Activated naive CD8-positive, alpha-beta T cell treated with anti-CD3 and anti-CD28 coated beads for 36 hours (primary cell): ENCODE results near the gene LCN15. TPM values are rescaled to one million over a fixed set of nuclear protein-coding genes. Genes with fewer than 3 reads are reported as not detected.
"Not testable (repeated sequence)": the region's sequence is repeated elsewhere in the genome, so short reads cannot be mapped to it uniquely, and the experiment has no call there.

Source experiments
- DNase-seq: peaks from one replicate; pipeline ENCODE4 v3.0.0; 2021
- H3K27ac Mint-ChIP-seq: one replicate; pipeline ENCODE4 v1.8.0; 2022; ENCODE audit warnings: mild to moderate bottlenecking, moderate library complexity, mixed read lengths
- H3K27me3 Mint-ChIP-seq: one replicate; pipeline ENCODE4 v1.8.0; 2022; ENCODE audit warnings: mild to moderate bottlenecking, mixed read lengths
- H3K36me3 Mint-ChIP-seq: one replicate; pipeline ENCODE4 v1.8.0; 2021; ENCODE audit warnings: mild to moderate bottlenecking, mixed read lengths
- H3K4me1 Mint-ChIP-seq: one replicate; pipeline ENCODE4 v1.8.0; 2021; ENCODE audit warnings: mixed read lengths
- H3K4me3 Mint-ChIP-seq: one replicate; pipeline ENCODE4 v1.8.0; 2022; ENCODE audit warnings: mild to moderate bottlenecking, moderate library complexity, mixed read lengths
- H3K9me3 Mint-ChIP-seq: one replicate; pipeline ENCODE4 v1.8.0; 2022; ENCODE audit warnings: mixed read lengths
- total RNA-seq, 2 experiments: library from RNA; stranded (reverse); gene quantifications; one replicate each; pipeline ENCODE4 v1.2.3, GENCODE V29; 2021

The LCN15 gene
- total RNA-seq, 2 experiments from 2014 or later = not detected

DNA sequence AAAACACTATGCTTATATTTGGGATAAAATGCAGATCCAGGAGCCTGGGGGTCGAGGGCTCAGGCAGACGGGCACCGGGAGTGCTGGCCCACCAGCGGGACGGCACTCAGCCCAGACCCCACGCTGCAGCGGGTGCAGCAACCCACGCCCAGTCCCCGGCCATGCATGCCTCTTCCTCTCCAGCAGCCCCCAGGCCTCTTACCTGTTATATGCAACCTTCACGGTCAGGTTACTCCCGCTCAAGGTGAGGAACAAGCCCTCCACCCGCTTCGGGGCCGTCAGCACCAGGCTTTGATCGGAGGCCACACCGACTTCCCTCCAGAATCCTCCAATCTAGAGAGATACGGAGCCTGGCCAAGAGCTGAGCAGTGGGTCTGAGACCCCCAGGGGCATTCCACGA, 7.5 kb downstream of the LCN15 start:
- DNase-seq = no peak
- H3K4me1 Mint-ChIP-seq = peaks cover 2% of the 10 kb centered on the region
- H3K4me3 Mint-ChIP-seq = no peak overlapping the region
- H3K36me3 Mint-ChIP-seq = peaks cover 8% of the 10 kb centered on the region
- no peak overlapping the region for H3K27ac Mint-ChIP-seq
- H3K9me3 Mint-ChIP-seq = peaks cover 16% of the 10 kb centered on the region
- peaks cover 27% of the 10 kb centered on the region for H3K27me3 Mint-ChIP-seq

DNA sequence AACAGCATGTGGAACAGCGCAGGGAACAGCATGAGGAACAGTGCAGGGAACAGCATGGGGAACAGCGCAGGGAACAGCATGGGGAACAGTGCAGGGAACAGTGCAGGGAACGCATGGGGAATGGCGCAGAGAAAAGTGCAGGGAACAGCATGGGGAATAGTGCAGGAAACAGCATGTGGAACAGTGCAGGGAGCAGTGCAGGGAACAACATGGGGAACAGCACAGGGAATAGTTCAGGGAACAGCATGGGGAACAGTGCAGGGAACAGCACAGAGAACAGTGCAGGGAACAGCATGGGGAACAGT, 8.2 kb downstream of the LCN15 start:
- H3K4me3 Mint-ChIP-seq = no peak overlapping the region
- H3K27me3 Mint-ChIP-seq = peaks cover 23% of the 10 kb centered on the region
- no peak overlapping the region for H3K27ac Mint-ChIP-seq
- H3K36me3 Mint-ChIP-seq = peaks cover 8% of the 10 kb centered on the region
- DNase-seq = no peak
- H3K4me1 Mint-ChIP-seq = peaks cover 2% of the 10 kb centered on the region
- peaks cover 21% of the 10 kb centered on the region for H3K9me3 Mint-ChIP-seq

DNA sequence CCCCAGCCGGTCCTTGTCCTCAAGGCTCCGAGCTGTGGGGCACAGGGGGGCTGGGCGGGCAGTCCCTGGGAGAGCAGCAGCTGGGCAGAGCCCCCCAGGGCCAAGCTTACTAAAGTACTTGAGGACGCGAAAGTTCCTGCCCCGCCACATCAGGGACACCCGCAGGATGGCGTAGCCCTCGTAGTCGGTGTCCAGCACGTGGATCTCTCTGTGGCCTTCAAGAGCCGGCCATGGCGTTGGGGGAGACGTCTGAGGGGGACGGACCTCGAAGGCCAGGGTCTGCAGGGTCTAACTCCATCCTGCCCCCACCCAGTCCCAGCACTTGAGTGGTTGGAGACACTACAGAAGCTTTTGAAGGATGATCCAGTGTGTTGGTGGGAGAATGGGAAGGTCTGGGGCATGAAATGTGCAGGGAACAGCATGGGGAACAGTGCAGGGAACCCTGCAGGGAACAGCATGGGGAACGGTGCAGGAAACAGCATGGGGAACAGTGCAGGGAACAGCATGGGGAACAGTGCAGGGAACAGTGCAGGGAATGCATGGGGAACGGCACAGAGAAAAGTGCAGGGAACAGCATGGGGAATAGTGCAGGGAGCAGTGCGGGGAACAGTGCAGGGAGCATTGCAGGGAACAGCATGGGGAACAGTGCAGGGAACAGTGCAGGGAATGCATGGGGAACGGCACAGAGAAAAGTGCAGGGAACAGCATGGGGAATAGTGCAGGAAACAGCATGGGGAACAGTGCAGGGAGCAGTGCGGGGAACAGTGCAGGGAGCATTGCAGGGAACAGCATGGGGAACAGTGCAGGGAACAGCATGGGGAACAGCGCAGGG, 8.8 kb downstream of the LCN15 start:
- Mint-ChIP-seq H3K9me3 (peaks cover 24% of the 10 kb centered on the region), H3K27me3 (peaks cover 29% of the 10 kb centered on the region)
- not testable (repeated sequence) for H3K4me1 Mint-ChIP-seq, H3K4me3 Mint-ChIP-seq, H3K27ac Mint-ChIP-seq, H3K36me3 Mint-ChIP-seq, DNase-seq

DNA sequence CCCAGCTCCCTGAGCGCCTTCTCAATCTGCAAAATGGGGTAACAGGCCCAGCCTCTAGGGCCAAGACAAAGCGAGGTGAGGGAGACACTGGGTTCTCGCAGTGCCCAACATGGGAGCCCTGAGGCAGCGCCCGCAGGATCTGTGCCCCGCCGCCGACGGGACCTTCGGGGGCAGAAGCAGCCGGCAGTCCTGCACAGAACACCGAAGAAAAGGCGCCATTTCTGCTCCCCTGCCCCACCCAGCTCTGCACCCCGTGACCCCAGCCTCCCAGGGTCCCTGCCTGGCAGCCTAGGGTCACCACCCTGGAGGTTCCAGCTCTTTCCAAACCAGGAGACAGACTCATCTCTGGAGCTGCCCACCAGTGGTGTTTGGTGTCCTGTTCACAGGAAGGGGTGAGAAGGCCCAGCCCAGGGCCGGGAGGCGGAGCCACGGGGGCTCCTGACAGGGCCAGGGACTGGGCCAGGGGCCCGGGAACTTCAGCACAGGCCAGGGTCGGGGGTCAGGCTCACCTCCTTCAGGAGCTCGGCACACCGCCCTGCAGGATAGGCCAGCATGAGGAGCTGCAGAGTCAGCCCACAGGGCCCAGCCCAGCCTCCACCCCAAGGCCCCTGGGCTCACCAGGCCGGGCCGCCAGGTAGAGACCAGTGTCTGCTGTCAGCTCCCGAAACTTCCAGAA, 9.6 kb downstream of the LCN15 start:
- H3K36me3 Mint-ChIP-seq = peaks cover 8% of the 10 kb centered on the region
- peaks cover 23% of the 10 kb centered on the region for H3K27me3 Mint-ChIP-seq
- DNase-seq = no peak
- peaks cover 3% of the 10 kb centered on the region for H3K4me1 Mint-ChIP-seq
- H3K9me3 Mint-ChIP-seq = peaks cover 24% of the 10 kb centered on the region
- no peak overlapping the region for H3K27ac Mint-ChIP-seq
- no peak overlapping the region for H3K4me3 Mint-ChIP-seq

DNA sequence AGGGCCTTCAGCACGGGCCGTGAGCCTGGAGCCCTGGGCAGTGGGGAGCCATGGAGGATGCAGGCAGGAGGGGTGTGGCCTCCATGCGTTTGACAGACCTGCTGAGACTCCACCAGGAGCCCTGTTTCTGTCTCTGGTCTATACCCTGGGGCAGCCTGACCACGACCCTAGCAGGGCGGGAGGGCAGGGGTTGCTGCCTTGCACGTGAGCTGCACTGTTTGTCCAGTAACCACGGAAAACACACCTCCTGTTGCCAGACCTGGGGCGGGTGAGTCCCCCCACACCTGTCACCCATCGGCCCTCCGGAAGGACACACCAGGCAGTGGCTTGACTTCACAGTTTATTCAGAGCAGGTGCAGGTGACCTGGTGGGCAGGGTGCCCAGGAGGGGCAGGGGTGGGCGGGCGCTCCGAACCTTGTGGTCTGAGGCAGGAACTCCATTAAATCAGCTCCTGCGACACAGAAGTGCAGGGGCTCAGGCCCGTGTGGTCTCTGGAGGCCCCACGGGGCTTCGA, 10.2 kb downstream of the LCN15 start:
- H3K9me3 Mint-ChIP-seq = peaks cover 24% of the 10 kb centered on the region
- H3K4me1 Mint-ChIP-seq = peaks cover 4% of the 10 kb centered on the region
- H3K4me3 Mint-ChIP-seq = no peak overlapping the region
- H3K27ac Mint-ChIP-seq = no peak overlapping the region
- peaks cover 8% of the 10 kb centered on the region for H3K36me3 Mint-ChIP-seq
- peaks cover 27% of the 10 kb centered on the region for H3K27me3 Mint-ChIP-seq
- no peak for DNase-seq

DNA sequence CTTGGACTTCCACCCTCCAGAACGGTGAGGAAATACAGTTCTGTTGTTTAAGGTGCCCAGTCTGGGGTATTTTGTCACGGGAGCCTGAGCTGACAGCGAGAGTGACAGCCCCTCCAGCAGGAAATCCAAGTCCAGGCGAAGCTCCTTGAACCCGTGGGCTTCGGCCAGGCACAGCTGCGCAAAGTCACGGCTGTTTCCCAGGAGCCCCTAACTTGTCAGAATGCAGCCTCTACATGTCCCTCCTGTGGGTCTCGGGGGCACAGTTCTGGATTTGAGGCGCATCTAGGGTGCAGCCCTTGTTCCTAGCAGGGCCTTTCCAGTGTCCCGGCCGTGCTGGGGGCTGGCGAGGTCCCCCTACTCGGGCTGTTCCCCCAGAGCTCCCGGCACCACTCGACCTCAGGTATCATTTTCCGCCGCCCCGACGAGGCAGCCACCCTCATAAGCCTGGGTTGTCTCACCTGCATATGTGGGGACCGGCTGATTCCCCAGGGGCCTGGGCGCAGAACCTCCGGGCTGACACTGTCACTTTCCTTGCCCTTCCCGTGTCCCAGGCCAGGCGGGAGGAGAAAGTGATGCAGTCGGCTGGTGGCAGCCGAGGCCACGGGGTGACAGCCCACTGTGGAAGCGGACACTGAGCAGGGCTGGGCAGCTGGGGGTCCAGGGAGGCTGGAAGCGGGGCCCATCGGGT, 10.8 kb downstream of the LCN15 start:
- Mint-ChIP-seq H3K4me1 (peaks cover 4% of the 10 kb centered on the region), H3K4me3 (no peak overlapping the region), H3K9me3 (peaks cover 24% of the 10 kb centered on the region), H3K36me3 (peaks cover 8% of the 10 kb centered on the region), H3K27me3 (peaks cover 27% of the 10 kb centered on the region), H3K27ac (no peak overlapping the region)
- DNase-seq = no peak

DNA sequence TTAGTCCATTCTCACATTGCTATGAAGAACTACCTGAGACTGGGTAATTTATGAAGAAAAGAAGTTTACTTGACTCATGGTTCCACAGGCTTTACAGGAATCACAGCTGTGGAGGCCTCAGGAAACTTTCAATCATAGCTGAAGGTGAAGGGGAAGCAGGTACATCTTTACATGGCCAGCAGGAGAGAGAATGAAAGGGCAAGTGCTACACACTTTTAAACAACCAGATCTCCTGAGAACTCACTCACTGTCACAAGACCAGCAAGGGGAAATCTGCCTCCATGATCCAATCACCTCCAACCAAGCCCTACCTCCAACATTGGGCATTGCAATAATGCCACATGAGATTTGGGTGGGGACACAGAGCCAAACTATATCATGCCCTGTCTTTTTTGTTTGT, 12.5 kb downstream of the LCN15 start:
- DNase-seq = no peak
- peaks cover 8% of the 10 kb centered on the region for H3K36me3 Mint-ChIP-seq
- H3K4me3 Mint-ChIP-seq = no peak overlapping the region
- H3K4me1 Mint-ChIP-seq = peaks cover 4% of the 10 kb centered on the region
- H3K27me3 Mint-ChIP-seq = peaks cover 36% of the 10 kb centered on the region
- H3K27ac Mint-ChIP-seq = no peak overlapping the region
- H3K9me3 Mint-ChIP-seq = peaks cover 24% of the 10 kb centered on the region

DNA sequence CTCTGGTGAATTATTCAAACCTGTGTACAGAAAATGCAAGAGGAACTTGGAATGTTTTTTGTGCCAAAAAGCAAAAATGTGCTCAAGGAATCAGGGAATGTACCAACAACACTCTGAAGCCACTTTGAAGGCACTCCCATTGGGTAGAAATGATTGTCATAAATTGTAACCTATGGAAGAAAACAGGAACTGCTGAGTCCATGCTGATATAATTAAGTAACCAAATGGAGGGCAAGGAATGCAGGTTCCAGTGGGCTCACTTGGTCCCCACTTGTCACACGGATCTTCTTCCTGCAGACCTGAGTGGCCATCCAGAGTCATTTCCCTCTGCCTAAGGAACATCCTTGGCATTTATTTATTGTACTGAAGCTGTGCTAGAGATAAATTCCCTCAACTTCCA, 13.1 kb downstream of the LCN15 start:
- Mint-ChIP-seq H3K4me1 (peaks cover 4% of the 10 kb centered on the region), H3K4me3 (no peak overlapping the region), H3K9me3 (peaks cover 23% of the 10 kb centered on the region), H3K27ac (no peak overlapping the region), H3K36me3 (peaks cover 8% of the 10 kb centered on the region), H3K27me3 (peaks cover 36% of the 10 kb centered on the region)
- no peak for DNase-seq

DNA sequence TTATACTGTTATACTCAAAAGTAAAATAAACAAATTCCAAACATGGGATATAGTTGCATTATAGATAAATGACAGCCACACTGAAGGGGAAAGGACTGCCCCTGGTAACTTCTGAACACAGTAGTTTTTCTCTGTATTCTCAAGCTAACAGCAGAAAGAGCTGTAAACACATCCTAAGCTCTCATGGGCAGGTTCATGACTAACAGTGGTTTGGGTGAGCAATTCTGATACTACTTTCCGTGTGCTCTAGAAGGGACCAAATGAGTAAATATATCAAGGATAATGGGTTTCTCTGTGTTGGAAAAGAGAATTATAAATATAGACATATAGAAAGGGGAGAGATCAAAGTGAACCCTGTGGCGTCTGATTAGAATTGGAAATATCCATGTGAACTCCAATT, 13.8 kb downstream of the LCN15 start:
- peaks cover 28% of the 10 kb centered on the region for H3K27me3 Mint-ChIP-seq
- peaks cover 4% of the 10 kb centered on the region for H3K36me3 Mint-ChIP-seq
- peaks cover 4% of the 10 kb centered on the region for H3K4me1 Mint-ChIP-seq
- H3K27ac Mint-ChIP-seq = no peak overlapping the region
- H3K9me3 Mint-ChIP-seq = peaks cover 20% of the 10 kb centered on the region
- no peak for DNase-seq
- no peak overlapping the region for H3K4me3 Mint-ChIP-seq

DNA sequence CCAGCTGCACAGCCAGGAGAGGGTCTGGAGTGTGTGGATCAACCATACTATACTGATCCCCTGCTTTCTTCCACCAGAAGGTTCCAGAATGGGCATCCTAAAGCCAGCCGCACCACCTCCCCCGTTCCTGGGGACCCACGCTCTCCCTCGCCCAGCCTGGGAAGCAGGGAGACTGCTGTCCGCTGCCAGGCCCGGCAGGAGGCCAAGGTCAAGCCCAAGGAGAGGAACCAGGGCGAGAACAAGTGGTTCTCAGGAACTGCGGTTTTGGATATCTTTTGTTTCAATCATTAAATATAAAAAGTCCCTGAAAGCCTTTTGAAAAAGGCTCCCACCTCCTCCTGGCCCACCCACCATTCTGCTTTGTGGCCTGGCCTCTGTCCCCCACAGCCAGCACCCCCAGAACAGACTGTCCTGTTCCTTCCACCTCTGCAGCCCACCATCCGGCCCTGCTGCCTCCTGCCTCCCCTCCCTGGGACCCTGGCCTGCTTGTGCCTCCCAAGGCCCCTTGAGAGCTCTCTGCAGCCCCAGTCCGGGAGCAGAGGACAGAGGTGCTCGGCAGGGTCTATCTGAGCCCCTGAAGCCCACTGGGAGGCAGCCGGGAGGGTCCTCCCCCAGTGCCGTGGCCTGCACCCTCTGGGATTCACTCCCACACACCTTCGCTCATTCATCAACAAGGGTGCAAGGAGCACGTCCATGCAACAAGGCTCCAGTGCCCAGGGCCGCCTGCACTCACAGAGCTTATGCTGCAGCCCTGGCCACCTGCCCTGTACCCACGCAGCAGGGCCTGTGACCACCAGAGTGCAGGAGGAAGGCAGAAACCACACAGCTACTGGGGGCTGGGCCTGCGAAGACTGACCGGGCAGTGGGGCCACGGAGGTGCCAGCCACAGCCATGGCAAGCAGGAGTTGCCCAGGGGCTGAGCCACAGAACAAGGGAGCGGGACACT, 15.4 kb downstream of the LCN15 start:
- H3K9me3 Mint-ChIP-seq = peaks cover 20% of the 10 kb centered on the region
- no peak overlapping the region for H3K4me3 Mint-ChIP-seq
- peaks cover 26% of the 10 kb centered on the region for H3K27me3 Mint-ChIP-seq
- H3K27ac Mint-ChIP-seq = no peak overlapping the region
- peaks cover 4% of the 10 kb centered on the region for H3K4me1 Mint-ChIP-seq
- no peak for DNase-seq
- H3K36me3 Mint-ChIP-seq = peaks cover 4% of the 10 kb centered on the region

DNA sequence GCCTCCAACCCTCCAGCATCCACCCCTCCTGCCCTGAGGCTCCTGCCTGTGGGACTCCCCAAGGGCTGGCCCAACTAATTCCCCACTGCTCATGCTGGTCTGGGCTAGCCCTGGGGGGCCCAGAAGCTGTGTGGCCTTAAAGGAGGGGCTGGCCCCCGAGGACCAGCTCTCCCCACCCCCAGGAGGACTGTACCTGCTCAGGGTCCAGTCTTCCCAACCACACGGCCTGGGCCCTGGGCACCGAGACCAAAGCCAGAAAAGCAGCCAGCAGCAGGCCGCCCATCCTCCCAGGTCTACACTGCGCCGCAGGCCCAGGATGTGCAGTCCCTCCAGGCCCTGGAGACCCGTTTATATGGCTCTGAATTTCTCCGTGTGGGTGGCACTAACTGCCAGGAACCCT, 16.1 kb downstream of the LCN15 start, which contains the start of gene LCN6:
Gene LCN6, minus strand, starts transcription at position 325 of the 400 bp plus-strand sequence. Its CDS starts 42 bp downstream, at position 283.
- no peak for DNase-seq
- Mint-ChIP-seq H3K4me3 (no peak within 1 kb of the TSS), H3K4me1 (peaks cover 4% of the 10 kb centered on the region), H3K36me3 (peaks cover 4% of the 10 kb centered on the region), H3K27ac (no peak within 1 kb of the TSS), H3K9me3 (peaks cover 20% of the 10 kb centered on the region), H3K27me3 (peaks cover 30% of the 10 kb centered on the region)

DNA sequence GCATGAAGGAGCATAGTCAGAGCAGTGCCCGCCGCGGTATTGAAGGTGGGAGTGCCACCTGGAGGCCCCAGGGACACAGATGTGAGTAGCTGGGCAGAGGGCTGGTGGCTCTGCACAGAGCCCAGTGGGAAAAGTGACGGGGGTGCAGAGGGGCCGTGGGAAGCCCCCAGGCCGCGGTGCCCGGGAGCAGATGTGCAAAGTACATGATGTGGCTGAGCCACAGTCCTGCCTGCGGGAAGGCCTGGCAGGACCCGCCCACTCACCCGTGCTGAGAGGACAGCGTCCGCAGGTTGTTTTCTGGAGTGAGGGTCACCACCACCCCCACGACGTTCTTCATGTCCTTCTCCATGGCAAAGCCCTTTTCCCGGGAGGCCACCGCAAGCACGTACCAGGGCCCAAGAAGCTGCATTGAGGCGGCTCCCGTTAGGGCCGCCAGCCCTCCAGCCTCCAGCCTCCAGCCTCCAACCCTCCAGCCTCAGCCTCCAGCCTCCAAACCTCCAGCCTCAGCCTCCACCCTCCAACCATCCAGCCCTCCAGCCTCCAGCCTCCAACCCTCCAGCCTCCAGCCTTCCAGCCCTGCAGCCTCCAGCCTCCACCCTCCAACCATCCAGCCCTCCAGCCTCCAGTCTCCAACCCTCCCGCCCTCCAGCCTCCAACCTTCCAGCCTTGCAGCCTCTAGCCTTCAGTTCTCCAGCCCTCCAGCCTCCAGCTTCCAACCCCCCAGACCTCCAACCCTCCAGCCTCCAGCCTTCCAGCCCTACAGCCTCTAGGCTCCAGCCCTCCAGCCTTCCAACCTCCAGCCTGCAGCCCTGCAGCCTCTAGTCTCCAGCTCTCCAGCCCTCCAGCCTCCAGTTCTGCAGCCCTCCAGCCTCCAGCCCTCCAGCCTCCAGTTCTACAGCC, 16.9 kb downstream of the LCN15 start:
- peaks cover 4% of the 10 kb centered on the region for H3K4me1 Mint-ChIP-seq
- no peak overlapping the region for H3K4me3 Mint-ChIP-seq
- peaks cover 28% of the 10 kb centered on the region for H3K27me3 Mint-ChIP-seq
- peaks cover under 1% of the 10 kb centered on the region for H3K36me3 Mint-ChIP-seq
- no peak for DNase-seq
- peaks cover 13% of the 10 kb centered on the region for H3K9me3 Mint-ChIP-seq
- no peak overlapping the region for H3K27ac Mint-ChIP-seq

DNA sequence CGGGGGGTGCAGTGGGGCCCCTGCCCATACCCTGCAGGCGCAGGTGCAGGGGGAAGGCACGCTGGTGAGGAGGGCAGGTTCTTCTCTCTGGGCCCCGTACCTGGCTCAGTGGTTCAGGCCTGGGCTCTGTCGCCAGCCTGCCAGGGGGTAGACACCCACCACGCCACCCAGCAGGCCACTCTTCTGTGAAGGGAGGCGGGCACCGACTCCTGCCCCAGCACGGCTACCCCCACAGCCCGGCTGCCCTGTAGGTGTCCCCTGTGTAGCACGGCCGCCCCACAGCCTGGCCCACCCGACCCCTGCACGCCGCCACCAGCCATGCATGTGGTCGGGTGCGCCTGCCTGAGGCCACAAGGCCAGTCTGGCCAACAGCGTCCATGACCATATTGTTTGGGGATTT, 17.7 kb downstream of the LCN15 start:
- H3K27ac Mint-ChIP-seq = no peak overlapping the region
- DNase-seq = no peak
- peaks cover 28% of the 10 kb centered on the region for H3K27me3 Mint-ChIP-seq
- H3K4me1 Mint-ChIP-seq = peaks cover 9% of the 10 kb centered on the region
- no peaks in the 10 kb centered on the region for H3K36me3 Mint-ChIP-seq
- H3K9me3 Mint-ChIP-seq = peaks cover 5% of the 10 kb centered on the region
- H3K4me3 Mint-ChIP-seq = no peak overlapping the region

DNA sequence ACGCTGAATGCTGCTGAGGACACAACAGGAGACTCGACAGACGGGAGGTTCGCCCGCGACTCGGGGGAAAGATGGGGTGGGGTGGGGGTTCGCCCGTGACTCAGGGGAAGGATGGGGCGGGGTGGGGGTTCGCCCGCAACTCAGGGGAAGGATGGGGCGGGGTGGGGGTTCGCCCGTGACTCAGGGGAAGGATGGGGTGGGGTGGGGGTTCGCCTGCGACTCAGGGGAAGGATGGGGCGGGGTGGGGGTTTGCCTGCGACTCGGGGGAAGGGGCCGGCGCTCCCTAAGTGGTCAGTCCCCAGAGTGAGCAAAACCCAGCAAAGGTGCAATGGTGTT, 18.2 kb downstream of the LCN15 start:
- Mint-ChIP-seq H3K9me3 (peaks cover 2% of the 10 kb centered on the region), H3K27ac (no peak overlapping the region), H3K4me3 (no peak overlapping the region)

More for the DNA sequence above, 18.2 kb downstream of the LCN15 start:
- no peak for DNase-seq
- Mint-ChIP-seq H3K27me3 (peaks cover 32% of the 10 kb centered on the region), H3K36me3 (no peaks in the 10 kb centered on the region), H3K4me1 (peaks cover 13% of the 10 kb centered on the region)
